PC-3 (cell line): Measurements from ENCODE around the gene PRKAR1B.

Experiments used
- CTCF ChIP-seq: fragments of 300-600 bp; sonication (generic); conservative IDR thresholded peaks from 2 replicates; pipeline ENCODE4 v1.5.1; 2017; ENCODE audit warnings: antibody characterized with exemption, low read depth, mild to moderate bottlenecking, low read length
- EZH2 ChIP-seq: fragments of 300-600 bp; sonication (generic); IDR thresholded peaks from one replicate; pipeline ENCODE4 v1.6.1; 2017; ENCODE audit warnings: antibody characterized with exemption, mild to moderate bottlenecking, low read length; ENCODE audit not compliant: unreplicated experiment

GRCh38 chr7:760006-760405 is 32.9 kb upstream of the PRKAR1B start:
- no peak for TF ChIP-seq EZH2
- TF ChIP-seq CTCF: no peak
